AG04450 (cell line): Measurements from ENCODE around the gene DIP2C. TPM values are rescaled to one million over a fixed set of nuclear protein-coding genes. Genes with fewer than 3 reads are reported as not detected.

Source experiments
- CTCF ChIA-PET: fragments of 300-600, 350-600 bp; formaldehyde crosslinking; extraction: SDS; loops from one replicate; lab custom pipeline; 2022; ENCODE audit warnings: antibody characterized with exemption, inconsistent platforms; lab: Charles Lee
- POLR2A ChIA-PET: fragments of 350-600 bp; formaldehyde crosslinking; extraction: SDS; loops from one replicate; lab custom pipeline; 2021; ENCODE audit warnings: antibody characterized with exemption, inconsistent platforms; lab: Yijun Ruan, JAX
- DNase-seq: peaks from one replicate; pipeline ENCODE4 v3.0.0-alpha.2; 2011; ENCODE audit warnings: low read depth, low spot score
- H3K27ac ChIP-seq: one replicate; pipeline ENCODE4 v1.5.1; 2012; ENCODE audit warnings: low read depth, low read length, control low read depth
- H3K27me3 ChIP-seq: one replicate; pipeline ENCODE4 v1.6.0; 2012; ENCODE audit warnings: low read length; ENCODE audit not compliant: control insufficient read depth, insufficient read depth
- H3K4me3 ChIP-seq: 2 replicates; pipeline ENCODE4 v1.5.1; 2011; ENCODE audit warnings: mild to moderate bottlenecking, low read depth, low read length, control low read depth
- H3K9me3 ChIP-seq: 2 replicates; pipeline ENCODE4 v1.5.1; 2012; ENCODE audit warnings: low read length; ENCODE audit not compliant: control insufficient read depth, insufficient read depth
- CTCF ChIP-seq: IDR thresholded peaks from 2 replicates; pipeline ENCODE4 v1.5.1; 2011; ENCODE audit warnings: low read depth, low read length, control low read depth, inconsistent platforms
- polyA plus RNA-seq: library from polyadenylated mRNA; depleted of rRNA; stranded (reverse); fragments of >200 nt; gene quantifications from 2 replicates; pipeline ENCODE4 v1.2.3, GENCODE V29; 2011

DIP2C gene
- polyA plus RNA-seq, 1 experiment: 9.6 TPM

- Histone ChIP-seq H3K27ac (no peak overlapping the region), H3K4me3 (no peak overlapping the region), H3K27me3 (no peaks in the 10 kb centered on the region), H3K9me3 (no peaks in the 10 kb centered on the region; the same call in 1 of the 2 replicates)
- CTCF ChIA-PET: no interaction called here
- DNase-seq: no peak
- TF ChIP-seq CTCF: no peak
- POLR2A ChIA-PET: no interaction called here
These were observed 389.5 kb downstream of the DIP2C start for GRCh38 chr10:299969-300368.

DNA sequence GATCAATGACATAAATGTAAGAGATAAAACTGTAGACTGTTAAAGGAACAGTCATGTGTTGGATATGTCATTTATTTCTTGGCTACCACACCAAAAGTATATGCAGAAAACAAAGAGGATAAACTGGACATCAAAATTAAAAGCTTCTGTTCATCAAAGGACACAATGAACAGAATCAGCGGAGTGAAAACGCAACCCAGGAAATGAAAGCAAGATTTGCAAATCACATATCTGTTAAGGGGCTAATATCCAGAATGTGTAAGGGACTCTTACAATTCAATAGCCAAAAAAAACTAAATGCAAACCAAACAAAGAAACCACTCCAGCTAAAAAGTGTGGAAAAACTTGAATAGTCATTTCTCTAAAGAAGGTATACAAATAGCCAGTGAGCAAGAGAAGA, 390.0 kb downstream of the DIP2C start:
- no peak overlapping the region for H3K4me3 ChIP-seq
- no peak for DNase-seq
- H3K9me3 ChIP-seq: no peaks in the 10 kb centered on the region; the same call in 1 of the 2 replicates
- POLR2A ChIA-PET: no interaction called here
- CTCF ChIA-PET: no interaction called here
- no peak for TF ChIP-seq CTCF
- no peak overlapping the region for H3K27ac ChIP-seq
- no peaks in the 10 kb centered on the region for H3K27me3 ChIP-seq

DNA sequence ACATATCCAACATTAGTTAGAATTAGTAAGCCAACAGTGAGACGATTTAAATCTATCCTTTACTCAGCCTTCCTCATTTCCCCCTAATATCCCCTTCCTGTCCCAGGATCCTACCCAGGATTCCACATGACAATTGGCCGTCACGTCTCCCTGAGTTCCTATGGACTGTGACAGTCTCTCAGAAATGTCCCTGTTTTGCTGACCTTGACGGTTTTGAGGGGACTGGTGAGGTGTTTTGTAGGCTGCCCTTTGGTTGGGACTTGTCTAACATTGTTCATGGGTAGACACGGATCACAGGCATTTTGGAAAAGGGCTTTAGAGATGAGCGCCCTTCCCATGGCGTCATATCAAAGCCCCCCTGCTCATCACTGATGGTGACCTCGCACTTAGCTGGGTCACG, 391.4 kb downstream of the DIP2C start:
- ChIA-PET POLR2A (interaction anchor here (0.6 to 1.1 kb wide), 2 partner anchors 31 to 751 kb away, joined by 3 to 8 read pairs; partner anchors contain the start of gene IDI1), CTCF (interaction anchor here (0.6 kb wide), 1 partner anchor 22 kb away, joined by 3 read pairs; no protein-coding TSS in a partner anchor)
- DNase-seq: no peak
- Histone ChIP-seq H3K9me3 (no peaks in the 10 kb centered on the region; the same call in 1 of the 2 replicates), H3K27me3 (no peaks in the 10 kb centered on the region), H3K4me3 (no peak overlapping the region; the same call in 1 of the 2 replicates), H3K27ac (peak overlapping the region; percentile 82)
- TF ChIP-seq CTCF: no peak

DNA sequence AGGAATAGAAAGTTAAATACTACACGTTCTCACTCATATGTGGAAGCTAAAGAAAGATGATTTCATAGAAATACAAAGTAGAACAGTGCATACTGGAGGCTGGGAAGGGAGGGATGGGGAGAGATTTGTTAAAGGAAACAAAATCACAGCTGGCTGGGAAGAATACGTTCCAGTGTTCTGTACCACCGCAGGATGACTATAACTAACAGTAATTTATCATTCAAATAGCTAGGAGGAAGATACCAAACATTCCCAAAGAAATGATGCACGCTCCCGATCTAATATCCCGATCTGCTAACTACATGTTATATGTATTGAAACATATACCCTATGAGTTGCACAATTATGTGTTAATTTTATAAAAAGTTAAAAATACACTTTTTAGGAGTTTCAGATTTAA, 391.9 kb downstream of the DIP2C start:
- Histone ChIP-seq H3K27me3 (no peaks in the 10 kb centered on the region), H3K9me3 (no peaks in the 10 kb centered on the region; the same call in 1 of the 2 replicates), H3K27ac (peak overlapping the region; percentile 82), H3K4me3 (peak overlapping the region; percentile 11; the same call in 1 of the 2 replicates)
- no peak for TF ChIP-seq CTCF
- DNase-seq: no peak
- POLR2A ChIA-PET: interaction anchor here (0.6 to 1.1 kb wide), 3 partner anchors 26 to 751 kb away, joined by 3 to 8 read pairs (median 3); partner anchors contain the start of gene IDI1
- CTCF ChIA-PET: interaction anchor here (0.6 kb wide), 1 partner anchor 22 kb away, joined by 3 read pairs; no protein-coding TSS in a partner anchor

- Histone ChIP-seq H3K27ac (no peak overlapping the region), H3K27me3 (no peaks in the 10 kb centered on the region), H3K4me3 (no peak overlapping the region), H3K9me3 (peaks cover 1% of the 10 kb centered on the region; the same call in 1 of the 2 replicates)
- ChIA-PET CTCF (interaction anchor here (0.7 kb wide), 1 partner anchor 9 kb away, joined by 3 read pairs; no protein-coding TSS in a partner anchor), POLR2A (no interaction called here)
- DNase-seq: no peak
- TF ChIP-seq CTCF: no peak
These were observed 395.8 kb downstream of the DIP2C start for GRCh38 chr10:293636-294035.
